ENCODE data around the gene STRADA.

DNA sequence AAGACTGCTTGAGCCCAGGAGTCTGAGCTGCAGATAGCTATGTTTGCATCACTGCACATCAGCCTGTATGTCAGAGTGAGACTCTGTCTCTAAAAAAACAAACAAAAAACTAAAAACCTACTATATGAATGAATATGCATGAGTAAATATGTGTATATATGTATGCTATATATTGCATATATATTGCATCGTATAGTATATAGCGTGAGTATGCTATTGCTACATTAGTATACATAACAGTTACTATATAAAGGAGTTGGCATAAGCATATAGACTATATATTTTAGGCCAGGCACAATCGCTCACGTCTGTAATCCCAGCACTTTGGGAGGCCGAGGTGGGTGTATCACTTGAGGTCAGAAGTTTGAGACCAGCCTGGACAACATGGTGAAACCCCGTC lies 48.5 kb upstream of the STRADA start:
- TF ChIP-seq CTCF (IDR thresholded peaks at IDR 0.05; ENCODE audit: insufficient read depth, low read length) = no peak
- TF ChIP-seq, protein P1, sequence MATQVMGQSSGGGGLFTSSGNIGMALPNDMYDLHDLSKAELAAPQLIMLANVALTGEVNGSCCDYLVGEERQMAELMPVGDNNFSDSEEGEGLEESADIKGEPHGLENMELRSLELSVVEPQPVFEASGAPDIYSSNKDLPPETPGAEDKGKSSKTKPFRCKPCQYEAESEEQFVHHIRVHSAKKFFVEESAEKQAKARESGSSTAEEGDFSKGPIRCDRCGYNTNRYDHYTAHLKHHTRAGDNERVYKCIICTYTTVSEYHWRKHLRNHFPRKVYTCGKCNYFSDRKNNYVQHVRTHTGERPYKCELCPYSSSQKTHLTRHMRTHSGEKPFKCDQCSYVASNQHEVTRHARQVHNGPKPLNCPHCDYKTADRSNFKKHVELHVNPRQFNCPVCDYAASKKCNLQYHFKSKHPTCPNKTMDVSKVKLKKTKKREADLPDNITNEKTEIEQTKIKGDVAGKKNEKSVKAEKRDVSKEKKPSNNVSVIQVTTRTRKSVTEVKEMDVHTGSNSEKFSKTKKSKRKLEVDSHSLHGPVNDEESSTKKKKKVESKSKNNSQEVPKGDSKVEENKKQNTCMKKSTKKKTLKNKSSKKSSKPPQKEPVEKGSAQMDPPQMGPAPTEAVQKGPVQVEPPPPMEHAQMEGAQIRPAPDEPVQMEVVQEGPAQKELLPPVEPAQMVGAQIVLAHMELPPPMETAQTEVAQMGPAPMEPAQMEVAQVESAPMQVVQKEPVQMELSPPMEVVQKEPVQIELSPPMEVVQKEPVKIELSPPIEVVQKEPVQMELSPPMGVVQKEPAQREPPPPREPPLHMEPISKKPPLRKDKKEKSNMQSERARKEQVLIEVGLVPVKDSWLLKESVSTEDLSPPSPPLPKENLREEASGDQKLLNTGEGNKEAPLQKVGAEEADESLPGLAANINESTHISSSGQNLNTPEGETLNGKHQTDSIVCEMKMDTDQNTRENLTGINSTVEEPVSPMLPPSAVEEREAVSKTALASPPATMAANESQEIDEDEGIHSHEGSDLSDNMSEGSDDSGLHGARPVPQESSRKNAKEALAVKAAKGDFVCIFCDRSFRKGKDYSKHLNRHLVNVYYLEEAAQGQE (IDR thresholded peaks at IDR 0.05; ENCODE audit: insufficient replicate concordance, low read depth) = no peak
